Measurements from ENCODE around the gene C8A.

DNA sequence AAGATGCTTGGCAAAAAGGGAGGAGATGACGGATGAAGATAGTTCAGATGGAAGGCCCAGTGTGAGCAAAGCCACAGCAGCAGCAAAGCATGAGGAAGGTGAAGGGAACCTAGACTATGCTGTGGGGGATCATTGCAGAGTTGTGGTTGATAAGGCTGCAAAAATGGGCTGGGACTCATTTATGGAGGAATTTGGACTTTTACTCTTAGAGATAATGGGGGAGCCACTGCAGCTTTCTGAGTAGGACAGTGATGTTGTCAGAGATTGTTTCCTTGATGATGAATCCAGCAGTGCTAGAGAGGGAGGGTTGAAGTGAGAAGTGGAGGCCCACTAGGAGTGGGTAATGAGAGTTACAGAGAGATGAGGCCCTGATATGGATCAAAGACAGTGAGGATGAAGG, 2.1 kb upstream of the C8A start:
- TF ChIP-seq, protein P1, sequence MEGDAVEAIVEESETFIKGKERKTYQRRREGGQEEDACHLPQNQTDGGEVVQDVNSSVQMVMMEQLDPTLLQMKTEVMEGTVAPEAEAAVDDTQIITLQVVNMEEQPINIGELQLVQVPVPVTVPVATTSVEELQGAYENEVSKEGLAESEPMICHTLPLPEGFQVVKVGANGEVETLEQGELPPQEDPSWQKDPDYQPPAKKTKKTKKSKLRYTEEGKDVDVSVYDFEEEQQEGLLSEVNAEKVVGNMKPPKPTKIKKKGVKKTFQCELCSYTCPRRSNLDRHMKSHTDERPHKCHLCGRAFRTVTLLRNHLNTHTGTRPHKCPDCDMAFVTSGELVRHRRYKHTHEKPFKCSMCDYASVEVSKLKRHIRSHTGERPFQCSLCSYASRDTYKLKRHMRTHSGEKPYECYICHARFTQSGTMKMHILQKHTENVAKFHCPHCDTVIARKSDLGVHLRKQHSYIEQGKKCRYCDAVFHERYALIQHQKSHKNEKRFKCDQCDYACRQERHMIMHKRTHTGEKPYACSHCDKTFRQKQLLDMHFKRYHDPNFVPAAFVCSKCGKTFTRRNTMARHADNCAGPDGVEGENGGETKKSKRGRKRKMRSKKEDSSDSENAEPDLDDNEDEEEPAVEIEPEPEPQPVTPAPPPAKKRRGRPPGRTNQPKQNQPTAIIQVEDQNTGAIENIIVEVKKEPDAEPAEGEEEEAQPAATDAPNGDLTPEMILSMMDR (optimal IDR thresholded peaks at IDR 0.05 in 1 of 3, IDR thresholded peaks at IDR 0.05 in 1 of 3, conservative IDR thresholded peaks at IDR 0.05 in 1 of 3; ENCODE audit: extremely low read depth in 1 of 3, insufficient read depth in 2 of 3, low read length in 3 of 3) = no peak
- no peak for TF ChIP-seq EZH2 (IDR thresholded peaks at IDR 0.05; ENCODE audit: low read length)

Data from keratinocyte (primary cell).